ENCODE results near the gene ATF4. TPM values are rescaled to one million over a fixed set of nuclear protein-coding genes. Genes with fewer than 3 reads are reported as not detected.
"Not testable (repeated sequence)": the region's sequence is repeated elsewhere in the genome, so short reads cannot be mapped to it uniquely, and the experiment has no call there.

ATF4 gene
- total RNA-seq, 1 donor from 2014 or later: 136 TPM

DNA sequence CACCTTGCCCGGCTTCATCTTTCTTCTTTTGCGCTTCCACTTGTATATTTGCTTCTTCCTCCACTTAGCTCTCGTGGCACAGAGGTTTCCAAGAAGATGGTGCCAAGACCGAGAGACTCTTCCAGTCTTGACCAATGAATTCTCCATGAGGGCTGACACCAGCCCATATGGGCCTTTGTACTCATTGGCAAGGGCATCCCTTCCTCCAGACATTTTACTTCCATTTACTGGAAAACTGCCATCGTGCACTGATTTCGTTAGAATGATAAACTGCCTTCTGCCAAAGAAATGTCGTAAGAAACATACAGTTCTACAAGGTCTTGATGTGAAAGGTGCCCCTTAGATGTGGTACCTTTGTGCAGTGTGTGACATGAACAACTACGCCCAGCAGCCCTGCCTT, 22.9 kb upstream of the ATF4 start:
- Histone ChIP-seq H3K4me3 (ENCODE audit: low read length in 3 of 3) (no peak overlapping the region), H3K4me1 (ENCODE audit: control insufficient read depth in 3 of 3, insufficient read depth in 3 of 3, low read length in 3 of 3) (peaks cover 17 to 24% (median 21%) of the 10 kb centered on the region in 3 donors), H3K9me3 (ENCODE audit: control insufficient read depth in 3 of 3, low read length in 3 of 3) (no peaks in the 10 kb centered on the region), H3K9ac (ENCODE audit: low read depth in 1 of 3, low read length in 3 of 3) (no peak overlapping the region), H3K27ac (ENCODE audit: low read depth, low read length) (peak overlapping the region; percentile 66), H3K36me3 (ENCODE audit: control insufficient read depth in 3 of 3, insufficient read depth in 3 of 3, low read length in 3 of 3) (no peaks in the 10 kb centered on the region), H3K27me3 (ENCODE audit: control insufficient read depth in 3 of 3, insufficient read depth in 3 of 3, low read length in 3 of 3) (no peaks in the 10 kb centered on the region)

DNA sequence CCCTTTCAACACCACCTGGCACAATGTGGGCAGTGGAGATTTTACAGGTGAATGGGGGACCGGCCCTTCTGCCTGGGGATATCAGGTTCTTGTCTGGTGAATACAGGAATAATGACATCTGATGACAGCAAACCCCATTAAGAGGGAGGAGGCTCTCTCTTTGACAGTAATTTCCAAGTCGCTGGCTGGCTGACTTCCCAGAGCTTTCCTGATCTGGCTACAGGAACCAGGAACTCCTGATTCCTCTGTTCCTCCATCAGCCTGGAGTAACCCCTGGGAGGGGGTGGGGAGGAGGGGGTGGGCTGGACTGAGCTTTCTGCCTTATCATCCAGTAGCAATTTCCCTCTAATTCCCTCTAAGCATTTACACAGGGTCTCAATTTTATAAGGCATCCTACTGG, 22.0 kb upstream of the ATF4 start:
- no peak overlapping the region for H3K9ac ChIP-seq (ENCODE audit: low read depth in 1 of 3, low read length in 3 of 3)
- H3K4me1 ChIP-seq (ENCODE audit: control insufficient read depth in 3 of 3, insufficient read depth in 3 of 3, low read length in 3 of 3): peaks cover 22 to 30% (median 28%) of the 10 kb centered on the region in 3 donors
- H3K27me3 ChIP-seq (ENCODE audit: control insufficient read depth in 3 of 3, insufficient read depth in 3 of 3, low read length in 3 of 3): no peaks in the 10 kb centered on the region
- H3K27ac ChIP-seq (ENCODE audit: low read depth, low read length): peak overlapping the region; percentile 66
- H3K9me3 ChIP-seq (ENCODE audit: control insufficient read depth in 3 of 3, low read length in 3 of 3): no peaks in the 10 kb centered on the region
- H3K4me3 ChIP-seq (ENCODE audit: low read length in 3 of 3): no peak overlapping the region
- no peaks in the 10 kb centered on the region for H3K36me3 ChIP-seq (ENCODE audit: control insufficient read depth in 3 of 3, insufficient read depth in 3 of 3, low read length in 3 of 3)

DNA sequence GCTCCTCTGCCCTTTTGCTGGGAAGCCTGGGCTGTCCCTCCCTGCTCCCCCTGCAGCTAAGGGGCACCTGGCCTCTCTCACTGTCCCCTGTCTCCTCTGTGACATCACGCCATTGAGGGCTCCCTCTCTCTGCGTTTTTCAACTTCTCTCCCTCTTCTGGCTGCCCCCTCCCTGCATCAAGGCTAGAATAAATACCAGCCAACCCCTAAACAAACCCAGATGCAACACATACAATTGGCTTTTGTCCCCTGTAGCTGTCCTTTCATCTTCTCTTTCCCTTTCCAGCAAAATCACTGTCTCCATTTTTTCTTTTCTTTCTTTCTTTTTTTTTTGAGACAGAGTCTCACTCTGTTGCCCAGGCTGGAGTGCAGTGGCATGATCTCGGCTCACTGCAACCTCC, 21.6 kb upstream of the ATF4 start:
- Histone ChIP-seq H3K27me3 (ENCODE audit: control insufficient read depth in 3 of 3, insufficient read depth in 3 of 3, low read length in 3 of 3) (no peaks in the 10 kb centered on the region), H3K9me3 (ENCODE audit: control insufficient read depth in 3 of 3, low read length in 3 of 3) (no peaks in the 10 kb centered on the region), H3K4me3 (ENCODE audit: low read length in 3 of 3) (no peak overlapping the region), H3K36me3 (ENCODE audit: control insufficient read depth in 3 of 3, insufficient read depth in 3 of 3, low read length in 3 of 3) (peaks cover 0 to 2% (median 0%) of the 10 kb centered on the region in 3 donors), H3K9ac (ENCODE audit: low read depth in 1 of 3, low read length in 3 of 3) (no peak overlapping the region), H3K27ac (ENCODE audit: low read depth, low read length) (peak overlapping the region; percentile 55), H3K4me1 (ENCODE audit: control insufficient read depth in 3 of 3, insufficient read depth in 3 of 3, low read length in 3 of 3) (peaks cover 27 to 33% (median 33%) of the 10 kb centered on the region in 3 donors)

DNA sequence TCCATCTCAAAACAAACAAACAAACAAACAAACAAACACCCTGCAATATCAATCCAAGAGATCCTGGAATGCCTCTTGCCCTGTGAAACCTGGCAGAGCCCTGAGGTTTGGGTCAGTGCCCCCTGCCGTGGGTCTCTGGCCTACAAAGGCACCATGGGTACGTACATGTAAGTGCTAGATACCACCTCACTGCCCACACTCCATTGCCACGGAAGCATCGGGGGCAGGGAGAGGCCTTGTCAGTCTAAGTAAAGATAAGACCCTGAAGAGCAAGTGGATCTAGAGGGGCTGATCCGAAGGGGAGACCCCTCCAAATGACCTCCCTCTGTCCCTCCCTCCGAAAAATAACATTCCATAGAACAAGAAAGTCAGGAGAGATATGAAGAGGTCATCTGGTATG, 20.3 kb upstream of the ATF4 start:
- no peak overlapping the region for H3K9ac ChIP-seq (ENCODE audit: low read depth in 1 of 3, low read length in 3 of 3)
- peak overlapping the region; percentile 94 for H3K27ac ChIP-seq (ENCODE audit: low read depth, low read length)
- no peaks in the 10 kb centered on the region for H3K27me3 ChIP-seq (ENCODE audit: control insufficient read depth in 3 of 3, insufficient read depth in 3 of 3, low read length in 3 of 3)
- H3K36me3 ChIP-seq (ENCODE audit: control insufficient read depth in 3 of 3, insufficient read depth in 3 of 3, low read length in 3 of 3): peaks cover 10 to 13% (median 11%) of the 10 kb centered on the region in 3 donors
- peaks cover 30 to 41% (median 37%) of the 10 kb centered on the region in 3 donors for H3K4me1 ChIP-seq (ENCODE audit: control insufficient read depth in 3 of 3, insufficient read depth in 3 of 3, low read length in 3 of 3)
- H3K4me3 ChIP-seq (ENCODE audit: low read length in 3 of 3): no peak overlapping the region
- no peaks in the 10 kb centered on the region for H3K9me3 ChIP-seq (ENCODE audit: control insufficient read depth in 3 of 3, low read length in 3 of 3)

DNA sequence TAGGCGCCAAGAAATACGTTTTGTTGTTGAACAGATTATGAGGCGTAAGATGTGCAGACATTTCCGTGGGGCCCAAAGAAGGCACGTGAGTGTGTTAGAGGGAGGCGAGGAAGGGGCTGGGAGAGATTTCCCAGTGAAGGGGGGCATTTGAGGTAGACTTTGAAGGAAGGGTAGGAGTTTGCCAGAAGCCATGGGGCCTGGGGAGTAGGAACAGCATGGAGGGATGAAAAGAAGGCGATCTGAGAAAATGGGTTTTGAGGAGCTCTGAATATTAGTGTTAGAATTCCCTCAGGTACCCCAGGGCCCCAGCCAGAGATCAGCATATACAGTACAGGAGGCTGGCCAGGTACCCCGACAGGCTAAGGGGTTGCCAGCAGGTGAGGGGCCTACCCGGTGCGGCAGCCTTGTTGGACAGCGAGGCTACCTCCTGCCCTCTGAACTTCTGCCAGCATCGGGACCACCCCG, 18.7 kb upstream of the ATF4 start:
- Histone ChIP-seq H3K4me3 (ENCODE audit: low read length in 3 of 3) (peak overlapping the region; percentile 91 to 94 (median 92)), H3K27me3 (ENCODE audit: control insufficient read depth in 3 of 3, insufficient read depth in 3 of 3, low read length in 3 of 3) (no peaks in the 10 kb centered on the region), H3K4me1 (ENCODE audit: control insufficient read depth in 3 of 3, insufficient read depth in 3 of 3, low read length in 3 of 3) (peaks cover 28 to 39% (median 37%) of the 10 kb centered on the region in 3 donors), H3K9me3 (ENCODE audit: control insufficient read depth in 3 of 3, low read length in 3 of 3) (no peaks in the 10 kb centered on the region), H3K9ac (ENCODE audit: low read depth in 1 of 3, low read length in 3 of 3) (peak overlapping the region; percentile 90 to 91 (median 91)), H3K36me3 (ENCODE audit: control insufficient read depth in 3 of 3, insufficient read depth in 3 of 3, low read length in 3 of 3) (peaks cover 24 to 29% (median 26%) of the 10 kb centered on the region in 3 donors), H3K27ac (ENCODE audit: low read depth, low read length) (peak overlapping the region; percentile 94)

DNA sequence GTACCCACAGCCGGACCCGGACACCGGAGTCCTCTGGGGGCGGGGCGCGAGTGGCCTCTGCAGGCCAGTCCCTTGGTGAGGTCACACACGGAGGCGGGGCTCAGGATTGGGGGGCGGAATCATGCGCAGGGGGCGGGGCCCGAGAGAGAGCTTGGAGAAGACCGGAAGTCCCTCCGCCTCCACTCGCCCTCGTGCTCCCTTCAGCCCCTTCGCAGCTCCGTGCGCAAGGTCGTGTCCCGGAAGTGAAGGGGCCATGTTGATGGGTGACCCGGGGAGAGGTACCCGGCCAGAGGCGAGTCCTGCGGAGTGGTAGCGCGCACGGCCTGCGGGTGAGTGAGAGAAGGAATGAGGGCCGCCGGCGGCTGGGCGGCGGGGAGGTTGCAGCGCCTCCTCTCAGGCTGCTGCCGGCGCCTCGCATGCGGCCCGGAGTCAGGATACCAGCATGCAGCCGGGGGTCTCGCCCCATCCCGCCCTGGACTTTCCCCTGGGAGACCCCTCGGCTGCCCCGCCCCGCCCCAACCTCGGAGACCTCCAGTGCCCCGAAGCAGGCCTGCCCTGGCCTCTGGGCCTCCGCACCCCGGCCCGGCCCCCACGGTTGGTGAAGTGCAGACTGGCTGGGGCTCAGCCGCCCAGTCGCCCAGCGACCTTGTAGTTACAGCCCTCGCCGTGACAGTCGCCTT, 18.1 kb upstream of the ATF4 start, which contains the start of gene MIEF1:
MIEF1 (plus strand) TSS at position 182 of the 680 bp plus-strand sequence. CDS start 9,005 bp downstream, outside the sequence.
- H3K9me3 ChIP-seq (ENCODE audit: control insufficient read depth in 3 of 3, low read length in 3 of 3): no peaks in the 10 kb centered on the region
- peaks cover 29 to 33% (median 32%) of the 10 kb centered on the region in 3 donors for H3K36me3 ChIP-seq (ENCODE audit: control insufficient read depth in 3 of 3, insufficient read depth in 3 of 3, low read length in 3 of 3)
- H3K27me3 ChIP-seq (ENCODE audit: control insufficient read depth in 3 of 3, insufficient read depth in 3 of 3, low read length in 3 of 3): no peaks in the 10 kb centered on the region
- H3K9ac ChIP-seq (ENCODE audit: low read depth in 1 of 3, low read length in 3 of 3): peak within 1 kb of the TSS; percentile 90 to 91 (median 91)
- H3K4me3 ChIP-seq (ENCODE audit: low read length in 3 of 3): peak within 1 kb of the TSS; percentile 91 to 94 (median 92)
- peak within 1 kb of the TSS; percentile 94 for H3K27ac ChIP-seq (ENCODE audit: low read depth, low read length)
- peaks cover 28 to 38% (median 37%) of the 10 kb centered on the region in 3 donors for H3K4me1 ChIP-seq (ENCODE audit: control insufficient read depth in 3 of 3, insufficient read depth in 3 of 3, low read length in 3 of 3)

DNA sequence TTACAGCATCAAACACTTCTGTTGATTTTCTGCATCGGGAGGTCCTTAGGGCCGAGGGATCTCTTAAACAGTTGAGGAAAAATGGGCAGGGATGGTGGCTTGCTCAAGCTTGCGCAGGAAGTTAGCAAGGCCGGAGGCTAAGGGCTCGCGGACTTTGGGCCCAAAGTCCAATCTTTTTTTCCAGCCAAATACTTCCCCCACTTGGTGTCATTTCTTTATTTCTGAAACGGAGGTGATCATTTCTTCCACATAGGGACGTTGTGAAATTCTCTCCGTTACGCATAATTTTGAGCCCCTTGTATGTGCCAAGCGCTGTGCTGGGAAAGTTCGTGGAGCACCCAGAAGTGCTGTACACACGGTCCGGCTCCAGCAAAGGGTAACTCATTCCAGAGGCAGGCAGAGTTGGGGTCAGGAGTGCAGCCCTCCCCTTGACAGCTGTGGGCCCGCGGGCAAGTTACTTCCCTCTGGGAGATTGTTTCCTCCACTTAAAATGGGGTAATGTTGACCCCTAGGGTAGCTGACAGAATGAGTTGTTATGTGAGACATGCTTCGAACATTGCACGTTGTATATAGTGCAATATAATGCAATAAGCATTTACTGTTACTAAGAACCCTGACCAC, 17.5 kb upstream of the ATF4 start:
- peak overlapping the region; percentile 82 to 91 (median 87) for H3K9ac ChIP-seq (ENCODE audit: low read depth in 1 of 3, low read length in 3 of 3)
- no peaks in the 10 kb centered on the region for H3K9me3 ChIP-seq (ENCODE audit: control insufficient read depth in 3 of 3, low read length in 3 of 3)
- H3K36me3 ChIP-seq (ENCODE audit: control insufficient read depth in 3 of 3, insufficient read depth in 3 of 3, low read length in 3 of 3): peaks cover 31 to 36% (median 34%) of the 10 kb centered on the region in 3 donors
- H3K27me3 ChIP-seq (ENCODE audit: control insufficient read depth in 3 of 3, insufficient read depth in 3 of 3, low read length in 3 of 3): no peaks in the 10 kb centered on the region
- H3K4me3 ChIP-seq (ENCODE audit: low read length in 3 of 3): peak overlapping the region; percentile 91 to 94 (median 92)
- peaks cover 28 to 38% (median 37%) of the 10 kb centered on the region in 3 donors for H3K4me1 ChIP-seq (ENCODE audit: control insufficient read depth in 3 of 3, insufficient read depth in 3 of 3, low read length in 3 of 3)
- peak overlapping the region; percentile 94 for H3K27ac ChIP-seq (ENCODE audit: low read depth, low read length)

DNA sequence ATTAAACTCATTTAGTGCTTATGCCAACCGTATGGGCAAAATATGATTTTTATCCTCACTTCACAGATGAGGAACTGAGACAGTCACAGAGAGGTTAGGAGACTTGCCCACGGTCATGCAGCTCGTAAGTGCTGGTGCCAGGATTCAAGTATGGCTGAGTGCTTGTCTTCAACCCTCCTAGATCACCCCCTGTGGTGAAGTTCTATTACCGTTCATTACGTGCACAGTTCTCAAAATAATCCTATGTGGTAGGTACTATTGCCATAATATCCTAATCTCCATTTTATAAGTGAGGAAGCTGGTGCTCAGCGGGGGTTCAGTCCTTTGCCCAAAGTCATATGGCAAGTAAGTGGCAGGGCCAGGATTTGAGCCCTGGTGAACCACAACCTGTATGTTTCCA, 16.7 kb upstream of the ATF4 start:
- H3K4me3 ChIP-seq (ENCODE audit: low read length in 3 of 3): peak overlapping the region; percentile 91 to 94 (median 92)
- peak overlapping the region; percentile 82 to 91 (median 87) for H3K9ac ChIP-seq (ENCODE audit: low read depth in 1 of 3, low read length in 3 of 3)

DNA sequence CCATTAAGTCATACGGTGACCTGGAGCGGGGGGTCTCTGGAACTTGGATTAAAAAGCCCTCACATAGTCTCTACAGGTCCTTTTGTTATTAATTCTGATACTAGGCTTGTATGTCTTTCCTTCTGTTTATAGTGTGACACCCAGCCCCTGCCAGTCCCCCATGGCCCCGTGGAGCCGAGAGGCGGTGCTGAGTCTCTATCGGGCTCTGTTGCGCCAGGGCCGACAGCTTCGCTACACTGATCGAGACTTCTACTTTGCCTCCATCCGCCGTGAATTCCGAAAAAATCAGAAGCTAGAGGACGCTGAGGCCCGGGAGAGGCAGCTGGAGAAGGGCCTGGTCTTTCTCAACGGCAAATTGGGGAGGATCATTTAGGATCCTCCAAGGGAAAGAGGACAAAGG, 16.3 kb upstream of the ATF4 start:
- peak overlapping the region in 1 of 3 donors; percentile 91 for H3K4me3 ChIP-seq (ENCODE audit: low read length in 3 of 3)
- H3K9me3 ChIP-seq (ENCODE audit: control insufficient read depth in 3 of 3, low read length in 3 of 3): no peaks in the 10 kb centered on the region
- H3K27ac ChIP-seq (ENCODE audit: low read depth, low read length): no peak overlapping the region
- peaks cover 26 to 37% (median 31%) of the 10 kb centered on the region in 3 donors for H3K4me1 ChIP-seq (ENCODE audit: control insufficient read depth in 3 of 3, insufficient read depth in 3 of 3, low read length in 3 of 3)
- H3K9ac ChIP-seq (ENCODE audit: low read depth in 1 of 3, low read length in 3 of 3): peak overlapping the region in 2 of 3 donors; percentile 8 to 87
- no peaks in the 10 kb centered on the region for H3K27me3 ChIP-seq (ENCODE audit: control insufficient read depth in 3 of 3, insufficient read depth in 3 of 3, low read length in 3 of 3)
- peaks cover 37 to 46% (median 42%) of the 10 kb centered on the region in 3 donors for H3K36me3 ChIP-seq (ENCODE audit: control insufficient read depth in 3 of 3, insufficient read depth in 3 of 3, low read length in 3 of 3)

More for the DNA sequence above, 16.7 kb upstream of the ATF4 start:
- no peaks in the 10 kb centered on the region for H3K9me3 ChIP-seq (ENCODE audit: control insufficient read depth in 3 of 3, low read length in 3 of 3)
- no peak overlapping the region for H3K27ac ChIP-seq (ENCODE audit: low read depth, low read length)
- H3K36me3 ChIP-seq (ENCODE audit: control insufficient read depth in 3 of 3, insufficient read depth in 3 of 3, low read length in 3 of 3): peaks cover 37 to 43% (median 41%) of the 10 kb centered on the region in 3 donors
- H3K27me3 ChIP-seq (ENCODE audit: control insufficient read depth in 3 of 3, insufficient read depth in 3 of 3, low read length in 3 of 3): no peaks in the 10 kb centered on the region
- peaks cover 27 to 37% (median 34%) of the 10 kb centered on the region in 3 donors for H3K4me1 ChIP-seq (ENCODE audit: control insufficient read depth in 3 of 3, insufficient read depth in 3 of 3, low read length in 3 of 3)

DNA sequence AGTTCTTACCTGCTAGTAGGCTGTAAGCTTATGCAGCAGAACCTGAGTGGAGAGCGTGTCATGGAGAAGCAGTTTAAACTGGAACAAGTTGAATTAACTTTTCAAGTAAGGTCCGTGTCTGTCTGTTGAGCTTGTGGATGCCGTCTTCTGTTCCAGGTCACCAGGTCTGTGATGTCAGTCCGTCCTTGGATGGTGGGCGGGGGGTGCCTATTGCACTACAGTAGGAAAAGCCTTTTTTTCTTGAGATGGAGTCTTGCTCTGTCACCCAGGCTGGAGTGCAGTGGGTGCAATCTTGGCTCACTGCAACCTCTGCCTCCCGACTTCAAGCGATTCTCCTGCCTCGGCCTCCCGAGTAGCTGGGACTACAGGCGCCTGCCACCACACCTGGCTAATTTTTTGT, 13.3 kb upstream of the ATF4 start:
- H3K4me1 ChIP-seq (ENCODE audit: control insufficient read depth in 3 of 3, insufficient read depth in 3 of 3, low read length in 3 of 3): peaks cover 17 to 25% (median 20%) of the 10 kb centered on the region in 3 donors

More for the DNA sequence above, 13.3 kb upstream of the ATF4 start:
- H3K36me3 ChIP-seq (ENCODE audit: control insufficient read depth in 3 of 3, insufficient read depth in 3 of 3, low read length in 3 of 3): peaks cover 60 to 67% (median 66%) of the 10 kb centered on the region in 3 donors
- H3K4me3 ChIP-seq (ENCODE audit: low read length in 3 of 3); H3K27ac ChIP-seq (ENCODE audit: low read depth, low read length); H3K9me3 ChIP-seq (ENCODE audit: control insufficient read depth in 3 of 3, low read length in 3 of 3); H3K27me3 ChIP-seq (ENCODE audit: control insufficient read depth in 3 of 3, insufficient read depth in 3 of 3, low read length in 3 of 3); H3K9ac ChIP-seq (ENCODE audit: low read depth in 1 of 3, low read length in 3 of 3): not testable (repeated sequence)

Data from skeletal muscle tissue (tissue), 4 donors.